Dermis blood vessel endothelial cell (primary cell): ENCODE measurements around the gene PANX1. TPM values are rescaled to one million over a fixed set of nuclear protein-coding genes. Genes with fewer than 3 reads are reported as not detected.
A peak's percentile ranks its signal among the peaks of the same experiment; 100 is the strongest.

Experiments
- DNase-seq: peaks from one replicate; pipeline ENCODE4 v3.0.0; 2010
- total RNA-seq: library from RNA; depleted of rRNA; stranded (reverse); fragments of >200 nt; gene quantifications from 2 replicates; pipeline ENCODE4 v1.2.3, GENCODE V29; 2014

Gene PANX1
- total RNA-seq, 1 donor from 2014 or later, result 24.8 TPM

- no peak for DNase-seq
Measured at GRCh38 chr11:94186342-94187203, 57.9 kb downstream of the PANX1 start.

GRCh38 chr11:94193288-94193687, 64.6 kb downstream of the PANX1 start:
- DNase-seq, result peak; percentile 44

- no peak for DNase-seq
Measured at GRCh38 chr11:94194712-94195111, 66.1 kb downstream of the PANX1 start.

DNA sequence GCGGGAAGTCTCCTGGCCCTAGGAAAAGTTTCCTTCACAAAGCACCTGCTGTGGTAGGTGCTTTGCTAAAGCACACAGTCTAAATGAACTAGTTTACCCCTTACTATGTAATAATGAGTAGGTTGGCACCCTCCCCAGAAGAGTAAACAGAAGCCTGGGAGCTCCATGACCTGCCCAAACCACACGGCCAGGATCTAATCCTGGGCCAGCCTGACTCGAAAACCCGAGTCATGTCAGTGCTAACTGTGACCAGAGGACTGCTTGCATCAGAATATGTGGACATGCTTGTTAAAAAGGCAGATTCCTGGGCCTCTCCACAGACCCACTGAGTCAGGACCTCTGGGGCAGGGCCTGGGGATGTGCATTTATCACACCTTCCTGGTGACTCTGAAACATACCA, 67.7 kb downstream of the PANX1 start:
- DNase-seq, result no peak

DNA sequence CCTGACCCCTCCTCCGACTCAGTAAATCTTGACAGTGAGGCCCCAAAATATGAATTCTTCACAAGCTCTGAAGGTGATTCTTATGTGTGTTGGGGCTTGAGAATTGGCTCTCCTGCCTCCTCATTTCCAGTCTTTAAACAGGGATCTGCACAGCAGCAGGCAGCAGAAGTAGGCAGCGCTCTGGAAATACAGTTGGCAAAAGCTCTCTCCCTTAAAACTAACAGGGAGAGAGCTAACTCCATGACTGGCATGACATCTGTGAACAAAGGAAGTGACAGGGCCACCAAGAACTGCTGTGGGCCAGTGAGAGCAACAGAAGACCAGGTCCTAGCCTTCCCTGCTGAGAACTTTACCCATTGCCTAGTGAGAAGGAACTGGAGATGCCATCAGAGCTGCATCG, 70.1 kb downstream of the PANX1 start:
- no peak for DNase-seq

GRCh38 chr11:94199136-94200130, 70.8 kb downstream of the PANX1 start:
- no peak for DNase-seq

- no peak for DNase-seq
Measured at GRCh38 chr11:94201004-94201465, 72.4 kb downstream of the PANX1 start.

- DNase-seq, result no peak
Measured at GRCh38 chr11:94203070-94203469, 74.4 kb downstream of the PANX1 start.

- DNase-seq, result no peak
Measured at GRCh38 chr11:94211261-94211830, 82.7 kb downstream of the PANX1 start.

GRCh38 chr11:94212898-94213297, 84.3 kb downstream of the PANX1 start:
- DNase-seq, result no peak

- DNase-seq, result no peak
Measured at GRCh38 chr11:94217705-94218104, 89.1 kb downstream of the PANX1 start.

- DNase-seq, result no peak
Measured at GRCh38 chr11:94218372-94218771, 89.7 kb downstream of the PANX1 start.

GRCh38 chr11:94219771-94220170, 91.1 kb downstream of the PANX1 start:
- no peak for DNase-seq

- no peak for DNase-seq
Measured at GRCh38 chr11:94224078-94224477, 95.4 kb downstream of the PANX1 start.

Other genes starting within 250 kb of the PANX1 start
- gene HEPHL1, start 107.5 kb upstream of the PANX1 start, total RNA-seq, result not detected in 2 replicates
- not detected in 2 replicates for gene IZUMO1R, start 175.7 kb downstream of the PANX1 start, total RNA-seq